HEK293 (cell line): ENCODE data around the gene BRPF1.
A peak's percentile ranks its signal among the peaks of the same experiment; 100 is the strongest.

Source experiments
- CTCF ChIA-PET: fragments of 350-600 bp; formaldehyde crosslinking; extraction: SDS; loops from one replicate; lab custom pipeline; 2021; ENCODE audit warnings: antibody characterized with exemption; lab: Yijun Ruan, JAX
- POLR2A ChIA-PET: fragments of 300-600 bp; formaldehyde crosslinking; extraction: SDS; loops from one replicate; lab custom pipeline; 2020; ENCODE audit warnings: antibody characterized with exemption, inconsistent platforms; lab: Yijun Ruan, JAX
- H3K27ac ChIP-seq: fragments of 200-500 bp; sonication (Bioruptor generic); 2 replicates; pipeline ENCODE4 v1.5.1; 2014; ENCODE audit warnings: low read depth, low read length, control low read depth, inconsistent platforms; ENCODE audit errors: extremely low read depth
- H3K36me3 ChIP-seq, 2 experiments: fragments of 200-500 bp in 1 of 2; sonication (Bioruptor generic) in 1 of 2; 1 replicate in 1 of 2; 2 replicates in 1 of 2; pipeline ENCODE4 v1.5.1; 2014 to 2017; ENCODE audit warnings: inconsistent platforms in 2 of 2, low read length in 2 of 2; ENCODE audit not compliant: control insufficient read depth in 2 of 2, insufficient read depth in 1 of 2
- H3K4me1 ChIP-seq: fragments of 200-500 bp; sonication (Bioruptor generic); 2 replicates; pipeline ENCODE4 v1.5.1; 2014; ENCODE audit warnings: mild to moderate bottlenecking, low read length, inconsistent platforms; ENCODE audit not compliant: control insufficient read depth, insufficient read depth
- H3K4me3 ChIP-seq: 2 replicates; pipeline ENCODE4 v1.5.1; 2011; ENCODE audit warnings: low read depth, mild to moderate bottlenecking, control low read depth, low read length, moderate library complexity
- H3K9me3 ChIP-seq: fragments of 200-500 bp; sonication (Bioruptor generic); 2 replicates; pipeline ENCODE4 v1.5.1; 2014; ENCODE audit warnings: low read depth, low read length, inconsistent platforms; ENCODE audit not compliant: control insufficient read depth, insufficient read depth
- GLIS1 ChIP-seq: fragments of 450-650 bp; formaldehyde crosslinking; IDR thresholded peaks from 2 replicates; pipeline ENCODE4 v1.5.1; 2016; ENCODE audit warnings: missing biosample characterization, missing genetic modification characterization
- MYNN ChIP-seq: fragments of 450-650 bp; formaldehyde crosslinking; IDR thresholded peaks from 2 replicates; pipeline ENCODE4 v1.5.1; 2016; ENCODE audit warnings: missing biosample characterization, missing genetic modification characterization, borderline replicate concordance
- SALL2 ChIP-seq: fragments of 450-650 bp; formaldehyde crosslinking; IDR thresholded peaks from 2 replicates; pipeline ENCODE4 v1.5.0; 2017; ENCODE audit warnings: missing biosample characterization, mild to moderate bottlenecking, missing genetic modification characterization, borderline replicate concordance
- WT1 ChIP-seq: fragments of 450-650 bp; formaldehyde crosslinking; IDR thresholded peaks from 2 replicates; pipeline ENCODE4 v1.5.1; 2016; ENCODE audit warnings: missing biosample characterization, missing genetic modification characterization
- ZBTB17 ChIP-seq: fragments of 450-650 bp; formaldehyde crosslinking; IDR thresholded peaks from 2 replicates; pipeline ENCODE4 v1.5.1; 2016; ENCODE audit warnings: missing biosample characterization, missing genetic modification characterization
- ZFP3 ChIP-seq: fragments of 450-650 bp; formaldehyde crosslinking; IDR thresholded peaks from 2 replicates; pipeline ENCODE4 v1.5.1; 2016; ENCODE audit warnings: low read depth, missing biosample characterization, missing genetic modification characterization
- ZNF211 ChIP-seq: fragments of 450-650 bp; formaldehyde crosslinking; IDR thresholded peaks from 2 replicates; pipeline ENCODE4 v1.5.1; 2016; ENCODE audit warnings: low read depth, missing biosample characterization, missing genetic modification characterization
- ZNF324 ChIP-seq: fragments of 450-650 bp; formaldehyde crosslinking; IDR thresholded peaks from 2 replicates; pipeline ENCODE4 v1.5.1; 2016; ENCODE audit warnings: missing biosample characterization, missing genetic modification characterization
- ZNF404 ChIP-seq: fragments of 450-650 bp; formaldehyde crosslinking; IDR thresholded peaks from 2 replicates; pipeline ENCODE4 v1.5.1; 2017; ENCODE audit warnings: missing biosample characterization, missing genetic modification characterization
- ZNF521 ChIP-seq: fragments of 450-650 bp; formaldehyde crosslinking; IDR thresholded peaks from 2 replicates; pipeline ENCODE4 v1.5.1; 2017; ENCODE audit warnings: missing biosample characterization, mild to moderate bottlenecking, missing genetic modification characterization
- ZNF670 ChIP-seq: fragments of 450-650 bp; formaldehyde crosslinking; IDR thresholded peaks from 2 replicates; pipeline ENCODE4 v1.5.1; 2016; ENCODE audit warnings: missing biosample characterization, missing genetic modification characterization, low read depth
- ZNF76 ChIP-seq: fragments of 450-650 bp; formaldehyde crosslinking; IDR thresholded peaks from 2 replicates; pipeline ENCODE4; 2016; ENCODE audit warnings: low read depth, missing biosample characterization, missing genetic modification characterization, borderline replicate concordance
- ZNF776 ChIP-seq: fragments of 450-650 bp; formaldehyde crosslinking; IDR thresholded peaks from 2 replicates; pipeline ENCODE4 v1.5.0; 2017; ENCODE audit warnings: missing biosample characterization, missing genetic modification characterization, borderline replicate concordance
- TF ChIP-seq, protein P1 (sequence below): fragments of 450-650 bp; formaldehyde crosslinking; IDR thresholded peaks from 2 replicates; pipeline ENCODE4 v1.5.1; 2016; ENCODE audit warnings: missing biosample characterization, missing genetic modification characterization
- TF ChIP-seq, protein P2 (sequence below): fragments of 450-650 bp; formaldehyde crosslinking; IDR thresholded peaks from 2 replicates; pipeline ENCODE4 v1.5.1; 2016; ENCODE audit warnings: missing biosample characterization, missing genetic modification characterization
- TF ChIP-seq, protein P3 (sequence below): fragments of 450-650 bp; formaldehyde crosslinking; IDR thresholded peaks from 2 replicates; pipeline ENCODE4 v1.5.1; 2016; ENCODE audit warnings: missing biosample characterization, missing genetic modification characterization
- TF ChIP-seq, protein P4 (sequence below): fragments of 450-650 bp; formaldehyde crosslinking; IDR thresholded peaks from 2 replicates; pipeline ENCODE4 v1.5.0; 2017; ENCODE audit warnings: missing biosample characterization, missing genetic modification characterization, borderline replicate concordance
- TF ChIP-seq, protein P5 (sequence below): fragments of 450-650 bp; formaldehyde crosslinking; IDR thresholded peaks from 2 replicates; pipeline ENCODE4 v1.5.1; 2016; ENCODE audit warnings: missing biosample characterization, missing genetic modification characterization, low read depth

Gene BRPF1

DNA sequence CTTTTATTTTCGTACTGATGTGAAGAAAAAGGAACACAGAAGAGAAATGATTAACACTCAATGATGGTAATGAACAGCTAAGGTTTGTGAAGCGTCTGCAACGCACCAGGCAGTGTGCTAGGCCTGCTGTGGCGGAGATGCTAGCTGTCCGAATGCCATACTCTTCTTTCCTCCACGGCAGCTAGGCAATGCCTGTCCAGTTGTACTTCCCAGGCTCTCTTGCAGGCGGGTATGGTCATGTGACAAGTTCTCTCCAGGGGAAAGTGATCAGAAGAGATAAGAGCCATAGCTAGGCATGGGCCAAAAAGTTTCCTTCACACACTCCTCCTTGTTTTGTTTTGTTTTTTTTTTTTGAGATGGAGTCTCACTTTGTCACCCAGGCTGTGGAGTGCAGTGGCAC is 54.1 kb downstream of the BRPF1 start:
- H3K36me3 ChIP-seq, result peaks cover 13 to 84% of the 10 kb centered on the region in 2 experiments; a peak in 2 of 3 replicates

DNA sequence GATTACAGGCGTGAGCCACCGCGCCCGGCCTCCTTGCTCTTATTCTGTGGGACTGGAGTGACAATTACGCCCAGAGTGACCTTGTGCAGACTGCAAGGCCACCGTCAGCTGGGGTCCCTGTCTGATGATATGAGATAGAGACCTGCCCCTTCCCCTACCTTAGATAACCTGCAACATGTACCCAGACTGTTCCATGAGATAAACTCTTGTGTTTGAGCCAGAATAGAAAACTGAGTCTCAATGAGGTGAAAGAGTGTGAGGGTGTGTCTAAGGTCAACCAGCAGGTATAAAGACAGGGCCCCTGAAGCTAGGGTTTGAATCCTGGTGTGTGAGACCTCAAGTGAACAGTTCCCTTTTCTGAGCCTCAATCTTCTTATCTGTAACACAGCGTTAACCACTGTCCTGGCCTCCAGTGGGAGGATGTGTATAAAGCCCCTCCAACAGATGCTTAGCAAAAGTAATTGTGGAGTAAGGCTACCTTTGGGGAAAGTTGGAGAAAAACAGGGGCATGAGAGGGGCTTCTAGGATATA is 54.7 kb downstream of the BRPF1 start:
- Histone ChIP-seq H3K4me1 (no peaks in the 10 kb centered on the region), H3K4me3 (no peak overlapping the region), H3K27ac (no peak overlapping the region), H3K9me3 (no peaks in the 10 kb centered on the region), H3K36me3 (peaks cover 9 to 84% of the 10 kb centered on the region in 2 experiments; a peak in 2 of 3 replicates)
- ChIA-PET CTCF (interaction anchor here (0.6 to 1.9 kb wide), 5 partner anchors 9 to 97 kb away, joined by 3 to 7 read pairs (median 3); partner anchors contain the start of gene OGG1), POLR2A (no interaction called here)
- TF ChIP-seq, protein P1, sequence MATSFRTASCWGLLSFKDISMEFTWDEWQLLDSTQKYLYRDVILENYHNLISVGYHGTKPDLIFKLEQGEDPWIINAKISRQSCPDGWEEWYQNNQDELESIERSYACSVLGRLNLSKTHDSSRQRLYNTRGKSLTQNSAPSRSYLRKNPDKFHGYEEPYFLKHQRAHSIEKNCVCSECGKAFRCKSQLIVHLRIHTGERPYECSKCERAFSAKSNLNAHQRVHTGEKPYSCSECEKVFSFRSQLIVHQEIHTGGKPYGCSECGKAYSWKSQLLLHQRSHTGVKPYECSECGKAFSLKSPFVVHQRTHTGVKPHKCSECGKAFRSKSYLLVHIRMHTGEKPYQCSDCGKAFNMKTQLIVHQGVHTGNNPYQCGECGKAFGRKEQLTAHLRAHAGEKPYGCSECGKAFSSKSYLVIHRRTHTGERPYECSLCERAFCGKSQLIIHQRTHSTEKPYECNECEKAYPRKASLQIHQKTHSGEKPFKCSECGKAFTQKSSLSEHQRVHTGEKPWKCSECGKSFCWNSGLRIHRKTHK (tag by site-specific recombination), result no peak
- TF ChIP-seq ZNF76 (tag by site-specific recombination) (no peak), ZNF521 (tag by site-specific recombination) (no peak), MYNN (tag by site-specific recombination) (no peak), ZNF670 (tag by site-specific recombination) (no peak), ZNF404 (tag by site-specific recombination) (no peak), ZNF211 (tag by site-specific recombination) (no peak), SALL2 (tag by site-specific recombination) (no peak), ZFP3 (tag by site-specific recombination) (no peak), WT1 (tag by site-specific recombination) (no peak)
- TF ChIP-seq, protein P2, sequence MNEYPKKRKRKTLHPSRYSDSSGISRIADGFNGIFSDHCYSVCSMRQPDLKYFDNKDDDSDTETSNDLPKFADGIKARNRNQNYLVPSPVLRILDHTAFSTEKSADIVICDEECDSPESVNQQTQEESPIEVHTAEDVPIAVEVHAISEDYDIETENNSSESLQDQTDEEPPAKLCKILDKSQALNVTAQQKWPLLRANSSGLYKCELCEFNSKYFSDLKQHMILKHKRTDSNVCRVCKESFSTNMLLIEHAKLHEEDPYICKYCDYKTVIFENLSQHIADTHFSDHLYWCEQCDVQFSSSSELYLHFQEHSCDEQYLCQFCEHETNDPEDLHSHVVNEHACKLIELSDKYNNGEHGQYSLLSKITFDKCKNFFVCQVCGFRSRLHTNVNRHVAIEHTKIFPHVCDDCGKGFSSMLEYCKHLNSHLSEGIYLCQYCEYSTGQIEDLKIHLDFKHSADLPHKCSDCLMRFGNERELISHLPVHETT (tag by site-specific recombination), result no peak
- TF ChIP-seq, protein P3, sequence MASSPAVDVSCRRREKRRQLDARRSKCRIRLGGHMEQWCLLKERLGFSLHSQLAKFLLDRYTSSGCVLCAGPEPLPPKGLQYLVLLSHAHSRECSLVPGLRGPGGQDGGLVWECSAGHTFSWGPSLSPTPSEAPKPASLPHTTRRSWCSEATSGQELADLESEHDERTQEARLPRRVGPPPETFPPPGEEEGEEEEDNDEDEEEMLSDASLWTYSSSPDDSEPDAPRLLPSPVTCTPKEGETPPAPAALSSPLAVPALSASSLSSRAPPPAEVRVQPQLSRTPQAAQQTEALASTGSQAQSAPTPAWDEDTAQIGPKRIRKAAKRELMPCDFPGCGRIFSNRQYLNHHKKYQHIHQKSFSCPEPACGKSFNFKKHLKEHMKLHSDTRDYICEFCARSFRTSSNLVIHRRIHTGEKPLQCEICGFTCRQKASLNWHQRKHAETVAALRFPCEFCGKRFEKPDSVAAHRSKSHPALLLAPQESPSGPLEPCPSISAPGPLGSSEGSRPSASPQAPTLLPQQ (tag by site-specific recombination), result no peak
- TF ChIP-seq, protein P4, sequence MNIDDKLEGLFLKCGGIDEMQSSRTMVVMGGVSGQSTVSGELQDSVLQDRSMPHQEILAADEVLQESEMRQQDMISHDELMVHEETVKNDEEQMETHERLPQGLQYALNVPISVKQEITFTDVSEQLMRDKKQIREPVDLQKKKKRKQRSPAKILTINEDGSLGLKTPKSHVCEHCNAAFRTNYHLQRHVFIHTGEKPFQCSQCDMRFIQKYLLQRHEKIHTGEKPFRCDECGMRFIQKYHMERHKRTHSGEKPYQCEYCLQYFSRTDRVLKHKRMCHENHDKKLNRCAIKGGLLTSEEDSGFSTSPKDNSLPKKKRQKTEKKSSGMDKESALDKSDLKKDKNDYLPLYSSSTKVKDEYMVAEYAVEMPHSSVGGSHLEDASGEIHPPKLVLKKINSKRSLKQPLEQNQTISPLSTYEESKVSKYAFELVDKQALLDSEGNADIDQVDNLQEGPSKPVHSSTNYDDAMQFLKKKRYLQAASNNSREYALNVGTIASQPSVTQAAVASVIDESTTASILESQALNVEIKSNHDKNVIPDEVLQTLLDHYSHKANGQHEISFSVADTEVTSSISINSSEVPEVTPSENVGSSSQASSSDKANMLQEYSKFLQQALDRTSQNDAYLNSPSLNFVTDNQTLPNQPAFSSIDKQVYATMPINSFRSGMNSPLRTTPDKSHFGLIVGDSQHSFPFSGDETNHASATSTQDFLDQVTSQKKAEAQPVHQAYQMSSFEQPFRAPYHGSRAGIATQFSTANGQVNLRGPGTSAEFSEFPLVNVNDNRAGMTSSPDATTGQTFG (tag by site-specific recombination), result no peak

More for the DNA sequence above, 54.1 kb downstream of the BRPF1 start:
- POLR2A ChIA-PET, result interaction anchor here (1.0 kb wide), 1 partner anchor 16 kb away, joined by 4 read pairs; the partner anchor contains the start of gene CAMK1
- TF ChIP-seq ZNF776 (tag by site-specific recombination), result no peak
- TF ChIP-seq, protein P5, sequence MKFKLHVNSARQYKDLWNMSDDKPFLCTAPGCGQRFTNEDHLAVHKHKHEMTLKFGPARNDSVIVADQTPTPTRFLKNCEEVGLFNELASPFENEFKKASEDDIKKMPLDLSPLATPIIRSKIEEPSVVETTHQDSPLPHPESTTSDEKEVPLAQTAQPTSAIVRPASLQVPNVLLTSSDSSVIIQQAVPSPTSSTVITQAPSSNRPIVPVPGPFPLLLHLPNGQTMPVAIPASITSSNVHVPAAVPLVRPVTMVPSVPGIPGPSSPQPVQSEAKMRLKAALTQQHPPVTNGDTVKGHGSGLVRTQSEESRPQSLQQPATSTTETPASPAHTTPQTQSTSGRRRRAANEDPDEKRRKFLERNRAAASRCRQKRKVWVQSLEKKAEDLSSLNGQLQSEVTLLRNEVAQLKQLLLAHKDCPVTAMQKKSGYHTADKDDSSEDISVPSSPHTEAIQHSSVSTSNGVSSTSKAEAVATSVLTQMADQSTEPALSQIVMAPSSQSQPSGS, result no peak
- no peak for TF ChIP-seq ZNF324 (tag by site-specific recombination)
- TF ChIP-seq ZBTB17 (tag by site-specific recombination), result 0 out of 2 replicates have a peak, but pooled peaks have one; percentile 22
- TF ChIP-seq GLIS1 (tag by site-specific recombination), result peak; percentile 35
- no peak overlapping the region for H3K27ac ChIP-seq
- H3K9me3 ChIP-seq, result no peaks in the 10 kb centered on the region
- no peak overlapping the region for H3K4me3 ChIP-seq
- CTCF ChIA-PET, result interaction anchor here (1.3 to 1.9 kb wide), 3 partner anchors 10 to 36 kb away, joined by 3 to 7 read pairs (median 4); partner anchors contain the start of gene OGG1
- no peaks in the 10 kb centered on the region for H3K4me1 ChIP-seq
